ENCODE results near the gene EFNB2.

The EFNB2 gene

DNA sequence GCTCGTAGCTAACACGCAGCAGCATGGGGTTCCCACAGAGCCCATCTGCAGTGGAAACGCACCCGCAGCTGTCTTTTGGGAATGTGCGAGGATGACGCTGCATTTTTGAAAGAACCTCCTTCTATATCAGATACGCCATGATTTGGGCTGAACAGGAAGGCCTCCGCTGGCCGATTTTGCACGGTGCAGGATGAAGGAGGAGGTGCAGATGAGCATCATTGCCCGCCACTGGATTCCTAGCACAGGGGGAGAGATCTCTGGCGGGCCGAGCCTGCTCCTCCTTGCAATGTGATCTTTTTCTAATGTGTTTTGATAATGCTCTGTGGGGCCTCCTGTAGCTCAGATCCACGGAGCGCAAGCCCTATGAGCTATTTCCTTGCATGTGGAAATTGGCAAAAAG, 55.5 kb downstream of the EFNB2 start:
- TF ChIP-seq GABPA (IDR thresholded peaks at IDR 0.05; ENCODE audit: low read depth) (no peak), REST (IDR thresholded peaks at IDR 0.05; ENCODE audit: insufficient replicate concordance, low read depth) (no peak), POLR2AphosphoS5 (IDR thresholded peaks at IDR 0.05; ENCODE audit: low read depth) (no peak), SPI1 (IDR thresholded peaks at IDR 0.05; ENCODE audit: borderline replicate concordance, low read depth) (no peak)
- TF ChIP-seq, protein P1, sequence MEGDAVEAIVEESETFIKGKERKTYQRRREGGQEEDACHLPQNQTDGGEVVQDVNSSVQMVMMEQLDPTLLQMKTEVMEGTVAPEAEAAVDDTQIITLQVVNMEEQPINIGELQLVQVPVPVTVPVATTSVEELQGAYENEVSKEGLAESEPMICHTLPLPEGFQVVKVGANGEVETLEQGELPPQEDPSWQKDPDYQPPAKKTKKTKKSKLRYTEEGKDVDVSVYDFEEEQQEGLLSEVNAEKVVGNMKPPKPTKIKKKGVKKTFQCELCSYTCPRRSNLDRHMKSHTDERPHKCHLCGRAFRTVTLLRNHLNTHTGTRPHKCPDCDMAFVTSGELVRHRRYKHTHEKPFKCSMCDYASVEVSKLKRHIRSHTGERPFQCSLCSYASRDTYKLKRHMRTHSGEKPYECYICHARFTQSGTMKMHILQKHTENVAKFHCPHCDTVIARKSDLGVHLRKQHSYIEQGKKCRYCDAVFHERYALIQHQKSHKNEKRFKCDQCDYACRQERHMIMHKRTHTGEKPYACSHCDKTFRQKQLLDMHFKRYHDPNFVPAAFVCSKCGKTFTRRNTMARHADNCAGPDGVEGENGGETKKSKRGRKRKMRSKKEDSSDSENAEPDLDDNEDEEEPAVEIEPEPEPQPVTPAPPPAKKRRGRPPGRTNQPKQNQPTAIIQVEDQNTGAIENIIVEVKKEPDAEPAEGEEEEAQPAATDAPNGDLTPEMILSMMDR (IDR thresholded peaks at IDR 0.05; ENCODE audit: insufficient read depth, low read length), result no peak
- Histone ChIP-seq H3K27ac (replicated peaks) (no peak overlapping the region), H3K27me3 (ENCODE audit: insufficient read depth, poor library complexity, severe bottlenecking) (no peaks in the 10 kb centered on the region), H3K4me3 (replicated peaks; ENCODE audit: insufficient read depth, low read length) (no peak overlapping the region)
- no peak for DNase-seq (ENCODE audit: low read depth in 1 of 2, low spot score in 1 of 2)

GRCh38 chr13:106478116-106478515, 57.3 kb downstream of the EFNB2 start:
- TF ChIP-seq POLR2AphosphoS5 (IDR thresholded peaks at IDR 0.05; ENCODE audit: low read depth) (no peak), GABPA (IDR thresholded peaks at IDR 0.05; ENCODE audit: low read depth) (no peak), SPI1 (IDR thresholded peaks at IDR 0.05; ENCODE audit: borderline replicate concordance, low read depth) (no peak), REST (IDR thresholded peaks at IDR 0.05; ENCODE audit: insufficient replicate concordance, low read depth) (no peak)
- TF ChIP-seq, protein P1 (IDR thresholded peaks at IDR 0.05; ENCODE audit: insufficient read depth, low read length), result no peak
- no peak overlapping the region for H3K27ac ChIP-seq (replicated peaks)
- no peaks in the 10 kb centered on the region for H3K27me3 ChIP-seq (ENCODE audit: insufficient read depth, poor library complexity, severe bottlenecking)
- no peak for DNase-seq (ENCODE audit: low read depth in 1 of 2, low spot score in 1 of 2)
- H3K4me3 ChIP-seq (replicated peaks; ENCODE audit: insufficient read depth, low read length), result no peak overlapping the region

DNA sequence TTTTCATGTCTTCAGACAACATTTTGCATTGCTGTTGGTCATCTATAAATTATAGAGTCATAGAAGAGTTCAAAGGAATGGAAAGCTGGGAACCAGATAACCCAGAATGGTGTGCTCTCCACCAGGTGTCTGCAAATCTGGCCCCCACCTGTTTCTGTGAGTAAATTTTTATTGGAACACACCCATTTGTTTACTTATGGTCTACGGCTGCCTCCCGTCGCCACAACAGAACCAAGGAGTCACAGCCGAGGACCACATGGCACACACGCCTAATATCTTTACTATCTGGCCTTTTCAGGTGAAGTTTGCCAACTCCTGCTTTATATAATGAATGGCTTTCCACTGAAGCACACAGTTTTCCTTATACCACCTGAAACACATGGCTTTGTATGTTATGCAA, 58.2 kb downstream of the EFNB2 start:
- Histone ChIP-seq H3K27ac (replicated peaks) (no peak overlapping the region), H3K27me3 (ENCODE audit: insufficient read depth, poor library complexity, severe bottlenecking) (no peaks in the 10 kb centered on the region), H3K4me3 (replicated peaks; ENCODE audit: insufficient read depth, low read length) (no peak overlapping the region)
- no peak for DNase-seq (ENCODE audit: low read depth in 1 of 2, low spot score in 1 of 2)
- TF ChIP-seq, protein P1 (IDR thresholded peaks at IDR 0.05; ENCODE audit: insufficient read depth, low read length), result no peak
- TF ChIP-seq POLR2AphosphoS5 (IDR thresholded peaks at IDR 0.05; ENCODE audit: low read depth) (no peak), REST (IDR thresholded peaks at IDR 0.05; ENCODE audit: insufficient replicate concordance, low read depth) (no peak), SPI1 (IDR thresholded peaks at IDR 0.05; ENCODE audit: borderline replicate concordance, low read depth) (no peak), GABPA (IDR thresholded peaks at IDR 0.05; ENCODE audit: low read depth) (no peak)

Data from HL-60 (cell line).